Measurements from ENCODE around the gene ATRX.
"Not testable (repeated sequence)": the region's sequence is repeated elsewhere in the genome, so short reads cannot be mapped to it uniquely, and the experiment has no call there.

The ATRX gene

GRCh38 chrX:77726095-77726494 is 59.9 kb downstream of the ATRX start:
- DNase-seq = not testable (repeated sequence)

- DNase-seq = no peak
Observed at GRCh38 chrX:77723681-77724080, 62.3 kb downstream of the ATRX start.

- no peak for DNase-seq
Observed at GRCh38 chrX:77719388-77719787, 66.6 kb downstream of the ATRX start.

- peak in 1 of 2 experiments; percentile 21 for DNase-seq
Observed at GRCh38 chrX:77704881-77705280, 81.1 kb downstream of the ATRX start.

- no peak for DNase-seq
Observed at GRCh38 chrX:77698242-77698641, 87.8 kb downstream of the ATRX start.

GRCh38 chrX:77694491-77694890 is 91.5 kb downstream of the ATRX start:
- no peak for DNase-seq

GRCh38 chrX:77693594-77693993 is 92.4 kb downstream of the ATRX start:
- no peak for DNase-seq

GRCh38 chrX:77691916-77692315 is 94.1 kb downstream of the ATRX start:
- no peak for DNase-seq

- DNase-seq = no peak
Observed at GRCh38 chrX:77689376-77689775, 96.6 kb downstream of the ATRX start.

- not testable (repeated sequence) for DNase-seq
Observed at GRCh38 chrX:77685683-77686082, 100.3 kb downstream of the ATRX start.

- DNase-seq = no peak
Observed at GRCh38 chrX:77679144-77679543, 106.9 kb downstream of the ATRX start.

- no peak for DNase-seq
Observed at GRCh38 chrX:77675986-77676385, 110.0 kb downstream of the ATRX start.

GRCh38 chrX:77668391-77669237 is 117.4 kb downstream of the ATRX start:
- no peak for DNase-seq

- no peak for DNase-seq
Observed at GRCh38 chrX:77658886-77659285, 127.1 kb downstream of the ATRX start.

GRCh38 chrX:77652095-77652494 is 133.9 kb downstream of the ATRX start:
- DNase-seq = no peak

- DNase-seq = no peak
Observed at GRCh38 chrX:77640702-77641101, 145.3 kb downstream of the ATRX start.

- DNase-seq = no peak
Observed at GRCh38 chrX:77639820-77640219, 146.2 kb downstream of the ATRX start.

- DNase-seq = no peak
Observed at GRCh38 chrX:77638397-77638796, 147.6 kb downstream of the ATRX start.

- DNase-seq = no peak
Observed at GRCh38 chrX:77635373-77635772, 150.6 kb downstream of the ATRX start.

GRCh38 chrX:77628294-77629025 is 157.6 kb downstream of the ATRX start:
- DNase-seq = no peak

- no peak for DNase-seq
Observed at GRCh38 chrX:77622672-77623071, 163.3 kb downstream of the ATRX start.

- no peak for DNase-seq
Observed at GRCh38 chrX:77622233-77622632, 163.8 kb downstream of the ATRX start.

GRCh38 chrX:77621453-77621852 is 164.6 kb downstream of the ATRX start:
- not testable (repeated sequence) for DNase-seq

GRCh38 chrX:77617206-77617605 is 168.8 kb downstream of the ATRX start:
- no peak for DNase-seq
